ENCODE data around the gene OR9Q1.

GRCh38 chr11:58204042-58204441, 180.4 kb downstream of the OR9Q1 start, which contains the start of gene OR1S2:
- TF ChIP-seq POLR2A (IDR thresholded peaks at IDR 0.05) (no peak), CTCF (IDR thresholded peaks at IDR 0.05) (no peak)
